ENCODE measurements around the gene MGAT1.

DNA sequence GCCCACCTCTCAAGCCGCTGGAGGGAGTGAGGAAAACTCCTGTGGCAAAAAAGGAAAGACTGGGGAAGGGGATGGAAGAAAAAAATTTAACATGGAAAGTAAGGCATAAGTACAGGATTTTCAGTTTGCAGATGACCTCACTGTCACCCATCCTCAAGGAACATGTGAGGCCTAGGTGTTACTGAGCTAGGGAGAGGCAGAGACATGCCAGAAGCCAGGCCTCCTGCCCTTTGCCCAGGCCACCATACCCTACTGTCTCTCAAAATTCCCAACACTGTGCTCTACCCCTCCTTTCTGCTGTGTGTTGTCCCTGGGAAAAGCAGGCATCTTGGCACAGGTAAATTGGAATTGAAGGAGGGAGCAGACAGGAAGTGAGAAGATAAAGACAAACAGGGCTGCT, 4.4 kb upstream of the MGAT1 start:
- TF ChIP-seq, protein P1, sequence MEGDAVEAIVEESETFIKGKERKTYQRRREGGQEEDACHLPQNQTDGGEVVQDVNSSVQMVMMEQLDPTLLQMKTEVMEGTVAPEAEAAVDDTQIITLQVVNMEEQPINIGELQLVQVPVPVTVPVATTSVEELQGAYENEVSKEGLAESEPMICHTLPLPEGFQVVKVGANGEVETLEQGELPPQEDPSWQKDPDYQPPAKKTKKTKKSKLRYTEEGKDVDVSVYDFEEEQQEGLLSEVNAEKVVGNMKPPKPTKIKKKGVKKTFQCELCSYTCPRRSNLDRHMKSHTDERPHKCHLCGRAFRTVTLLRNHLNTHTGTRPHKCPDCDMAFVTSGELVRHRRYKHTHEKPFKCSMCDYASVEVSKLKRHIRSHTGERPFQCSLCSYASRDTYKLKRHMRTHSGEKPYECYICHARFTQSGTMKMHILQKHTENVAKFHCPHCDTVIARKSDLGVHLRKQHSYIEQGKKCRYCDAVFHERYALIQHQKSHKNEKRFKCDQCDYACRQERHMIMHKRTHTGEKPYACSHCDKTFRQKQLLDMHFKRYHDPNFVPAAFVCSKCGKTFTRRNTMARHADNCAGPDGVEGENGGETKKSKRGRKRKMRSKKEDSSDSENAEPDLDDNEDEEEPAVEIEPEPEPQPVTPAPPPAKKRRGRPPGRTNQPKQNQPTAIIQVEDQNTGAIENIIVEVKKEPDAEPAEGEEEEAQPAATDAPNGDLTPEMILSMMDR (IDR thresholded peaks at IDR 0.05; ENCODE audit: insufficient read depth, low read depth, low read length), result no peak
- no peak for TF ChIP-seq EZH2 (IDR thresholded peaks at IDR 0.05; ENCODE audit: insufficient read depth, low read length)

Measured in astrocyte (in vitro differentiated cells and primary cell).